NCI-H2196 treated with DMSO at 0.1 percent for 48 hours (cell line): ENCODE data around the gene DOCK8.

Experiments
- DNase-seq: peaks from one replicate; lab custom pipeline; 2025; ENCODE audit not compliant: unreplicated experiment; lab: John Stamatoyannopoulos, UW

Gene DOCK8

GRCh38 chr9:362561-363273 is 148.1 kb downstream of the DOCK8 start:
- DNase-seq = no peak

DNA sequence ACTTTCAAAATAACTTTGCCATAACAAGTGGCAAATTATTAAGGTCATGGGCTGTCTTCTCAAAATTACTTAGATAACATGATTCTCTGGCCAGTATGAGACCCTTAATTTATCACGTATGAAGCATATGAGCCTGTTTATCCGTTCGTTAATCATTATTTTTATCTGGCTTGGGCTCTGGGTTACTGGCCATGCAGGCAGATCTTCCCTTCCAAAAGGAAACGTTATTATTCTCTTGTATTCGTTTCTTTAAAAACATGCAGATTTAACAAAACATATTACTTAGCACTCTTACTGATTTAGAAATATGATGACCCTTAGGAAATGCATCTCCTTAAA is 148.6 kb downstream of the DOCK8 start:
- no peak for DNase-seq

GRCh38 chr9:365436-365835 is 150.8 kb downstream of the DOCK8 start:
- no peak for DNase-seq

GRCh38 chr9:366620-367019 is 152.0 kb downstream of the DOCK8 start:
- DNase-seq = no peak

GRCh38 chr9:370086-370485 is 155.4 kb downstream of the DOCK8 start:
- no peak for DNase-seq

DNA sequence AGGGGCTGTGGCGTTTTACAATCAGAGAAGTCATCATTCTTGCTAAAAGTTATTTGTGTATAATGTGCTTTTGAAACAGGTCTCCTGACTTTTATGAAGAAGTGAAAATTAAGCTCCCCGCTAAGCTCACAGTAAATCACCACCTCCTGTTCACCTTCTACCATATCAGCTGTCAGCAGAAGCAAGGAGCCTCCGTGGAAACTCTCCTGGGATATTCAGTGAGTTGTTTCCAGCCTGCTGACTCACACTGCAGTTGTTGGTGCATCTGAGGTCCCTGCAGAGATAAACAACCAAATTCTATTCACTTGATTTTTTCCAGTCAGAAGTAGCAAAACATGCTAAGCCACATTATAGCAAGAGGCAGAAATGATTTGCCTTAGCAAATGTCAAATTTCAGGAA is 156.7 kb downstream of the DOCK8 start:
- no peak for DNase-seq

DNA sequence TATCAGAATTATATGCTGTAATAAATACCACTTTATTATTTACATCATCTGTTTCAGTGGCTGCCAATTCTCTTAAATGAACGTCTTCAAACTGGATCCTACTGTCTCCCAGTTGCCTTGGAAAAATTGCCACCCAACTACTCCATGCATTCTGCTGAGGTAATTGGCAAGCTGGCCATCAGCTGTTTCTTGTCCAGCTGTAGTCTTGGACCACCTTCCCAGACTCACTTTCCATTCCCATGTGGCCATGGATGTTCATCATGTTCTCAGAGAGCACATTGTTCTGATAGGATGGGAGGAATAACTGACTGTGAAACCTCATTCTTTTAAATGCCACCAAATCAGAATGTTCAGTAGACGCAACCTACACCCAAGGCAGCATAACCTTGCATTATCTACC is 157.5 kb downstream of the DOCK8 start:
- no peak for DNase-seq

DNA sequence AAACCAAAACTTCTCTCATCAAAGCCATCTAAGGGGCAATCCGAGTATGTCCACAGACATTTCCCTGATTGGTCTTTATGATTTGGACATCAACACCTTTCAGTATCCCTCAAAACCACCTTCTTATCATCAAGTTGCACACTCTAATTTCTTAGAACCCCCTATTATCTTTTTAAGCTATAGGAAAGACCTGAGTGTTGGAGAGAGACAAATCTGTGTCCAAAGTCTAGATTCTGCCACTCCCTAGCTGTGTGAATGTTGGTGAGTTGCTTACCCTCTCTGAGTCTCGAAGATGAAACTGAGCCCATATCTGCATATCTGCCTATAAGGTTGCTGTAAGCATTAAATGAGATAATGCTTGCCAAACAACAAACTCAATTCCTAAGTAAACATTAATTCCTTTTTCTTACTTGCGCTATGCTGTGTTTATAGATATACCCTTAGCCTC is 159.1 kb downstream of the DOCK8 start:
- DNase-seq = no peak

GRCh38 chr9:374736-375135 is 160.1 kb downstream of the DOCK8 start:
- DNase-seq = no peak

GRCh38 chr9:376115-376514 is 161.4 kb downstream of the DOCK8 start:
- DNase-seq = no peak

DNA sequence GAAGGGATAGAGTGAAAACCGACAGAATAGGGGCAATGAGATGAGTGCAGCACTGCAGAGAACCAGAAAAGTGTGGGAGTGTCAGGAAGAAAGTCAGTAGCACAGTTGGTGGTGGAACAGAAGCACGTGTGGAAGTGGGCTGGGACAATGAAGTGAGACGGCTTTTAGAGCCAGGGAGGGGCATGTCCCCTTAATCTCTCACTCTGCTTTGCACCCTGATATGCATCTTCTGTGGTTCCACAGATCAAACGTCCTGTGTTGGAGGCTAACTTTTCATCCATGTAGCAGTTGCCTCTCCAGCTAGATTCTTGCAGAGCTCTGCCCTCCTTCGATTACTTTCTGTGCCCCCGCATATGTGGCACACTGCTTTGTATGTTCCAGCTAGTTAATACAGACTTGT is 163.6 kb downstream of the DOCK8 start:
- no peak for DNase-seq

- no peak for DNase-seq
These were observed 167.7 kb downstream of the DOCK8 start for GRCh38 chr9:382383-382782.

DNA sequence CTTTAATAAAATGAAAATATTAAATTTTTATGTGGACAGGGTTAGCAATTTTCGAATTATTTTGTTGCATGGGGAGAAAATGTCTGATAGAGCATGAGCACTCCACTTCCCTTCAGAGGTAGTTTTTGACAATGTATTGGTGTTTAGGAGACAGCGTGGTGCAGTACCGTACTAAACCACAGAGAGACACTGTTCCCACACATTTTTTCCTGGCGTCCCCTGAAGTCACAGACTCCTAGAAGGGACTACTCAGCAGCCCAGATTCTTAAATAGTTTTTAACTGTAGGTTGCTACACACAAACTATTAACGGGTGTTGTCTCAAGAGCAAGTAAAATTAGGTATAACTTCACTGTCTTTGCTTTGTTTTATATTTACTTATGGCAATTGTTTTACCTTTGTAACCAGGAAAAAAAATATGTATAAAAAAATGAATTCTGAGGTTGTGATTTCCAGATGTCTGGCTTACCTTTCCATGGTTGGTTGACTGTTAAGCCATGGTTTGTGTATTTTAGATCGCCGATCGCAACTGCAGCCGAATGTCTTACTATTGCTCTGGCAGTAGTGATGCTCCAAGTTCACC is 171.2 kb downstream of the DOCK8 start:
- peak; percentile 78 for DNase-seq

DNA sequence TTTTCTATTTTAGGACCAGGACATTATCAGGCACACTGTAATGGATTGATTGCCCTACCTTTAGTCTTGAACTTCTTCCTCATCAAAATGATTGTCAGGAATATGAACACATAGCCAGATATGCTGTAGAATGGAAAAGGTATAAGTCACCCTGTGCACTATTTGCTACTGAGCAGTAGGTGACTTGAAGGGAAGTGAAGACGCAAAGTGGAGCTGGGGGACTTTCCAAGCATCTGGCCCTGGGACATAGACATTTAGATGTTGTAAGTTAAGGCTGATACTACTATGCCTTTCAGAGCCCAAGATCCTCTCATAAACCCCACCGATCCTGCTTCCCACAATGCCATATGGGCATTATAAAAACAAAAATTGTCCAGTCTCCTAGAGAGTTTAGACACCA is 174.5 kb downstream of the DOCK8 start:
- DNase-seq = no peak

DNA sequence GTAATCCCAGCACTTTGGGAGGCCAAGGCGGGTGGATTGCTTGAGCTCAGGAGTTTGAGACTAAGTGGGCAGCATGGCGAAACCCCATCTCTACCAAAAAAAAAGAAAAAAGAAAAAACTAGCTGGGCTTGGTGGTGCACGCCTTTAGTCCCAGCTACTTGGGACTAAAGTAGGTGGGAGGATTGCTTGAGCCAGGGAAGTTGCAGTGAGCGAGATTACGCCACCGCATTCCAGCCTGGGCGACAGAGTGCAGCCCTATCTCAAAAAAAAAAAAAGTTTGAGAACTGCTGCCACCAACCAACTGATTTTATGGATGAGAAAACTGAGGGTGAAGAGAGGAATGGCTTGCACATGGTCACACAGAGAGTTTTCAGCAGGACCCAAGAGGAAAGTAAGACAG is 175.1 kb downstream of the DOCK8 start:
- DNase-seq = no peak

- no peak for DNase-seq
These were observed 177.6 kb downstream of the DOCK8 start for GRCh38 chr9:392077-392804.

- DNase-seq = no peak
These were observed 179.8 kb downstream of the DOCK8 start for GRCh38 chr9:394347-395052.

- DNase-seq = no peak
These were observed 181.7 kb downstream of the DOCK8 start for GRCh38 chr9:396396-396795.

GRCh38 chr9:398085-398484 is 183.4 kb downstream of the DOCK8 start:
- no peak for DNase-seq

DNA sequence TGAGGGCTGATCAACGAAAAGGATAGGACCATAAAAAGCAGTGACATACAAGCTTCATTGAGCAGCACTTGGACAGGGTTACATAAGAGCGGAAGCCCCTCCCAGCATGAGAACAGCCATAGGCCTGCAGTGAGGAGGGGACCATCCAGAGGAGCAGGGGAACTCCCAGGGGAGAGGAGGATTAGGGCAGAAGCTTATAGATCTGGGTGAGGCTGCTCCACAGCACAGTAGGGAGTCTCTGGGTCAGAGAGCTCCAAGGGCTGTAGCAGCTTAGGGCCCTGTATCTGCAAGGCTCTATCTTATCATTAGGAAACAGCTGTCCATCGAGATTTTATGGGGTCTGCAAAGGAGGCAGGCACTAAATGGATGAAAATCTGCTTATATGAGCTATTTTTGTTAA is 186.6 kb downstream of the DOCK8 start:
- DNase-seq = no peak

DNA sequence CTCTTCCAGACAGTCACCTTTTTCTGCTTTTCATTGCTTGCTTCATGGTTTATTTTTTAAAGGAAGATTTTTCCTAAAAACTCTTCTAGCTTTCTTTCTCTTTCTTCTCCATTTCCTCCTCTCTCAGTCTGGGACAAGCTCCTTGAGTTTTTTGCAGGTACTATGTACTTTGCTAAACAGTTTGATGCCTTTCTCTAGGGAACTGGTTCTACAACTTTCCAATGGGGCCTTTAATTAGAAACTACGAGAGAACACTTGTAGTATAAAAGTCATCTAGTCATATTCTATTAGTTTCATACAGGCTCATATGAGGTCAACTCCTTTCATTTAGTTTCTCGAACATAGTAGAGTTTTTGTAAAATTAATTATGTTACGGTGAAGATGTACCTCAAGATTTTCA is 189.6 kb downstream of the DOCK8 start:
- no peak for DNase-seq

DNA sequence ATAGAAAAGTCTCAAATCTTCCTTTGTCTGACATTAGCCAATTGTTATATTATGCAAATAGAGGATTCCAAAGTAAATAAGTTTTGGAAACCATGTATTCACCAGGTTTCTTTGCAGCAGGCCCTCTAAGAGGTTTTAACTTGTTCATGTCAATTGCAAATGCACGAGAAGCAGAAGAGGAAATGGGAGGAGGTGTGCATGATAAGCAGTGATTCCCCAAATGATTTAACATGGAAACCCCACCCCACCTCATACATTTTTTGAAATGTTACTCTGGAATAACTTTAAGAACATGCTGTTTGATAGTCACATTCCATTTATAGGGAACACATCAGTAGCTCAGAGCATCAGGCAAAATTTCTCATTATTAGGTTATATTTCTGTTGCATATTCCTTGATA is 190.7 kb downstream of the DOCK8 start:
- DNase-seq = no peak
